BLaER1 treated with 17β-estradiol and CSF1 and Interleukin-3, amounts not matched to agents 10 nM and 100 nM (cell line): ENCODE results near the gene DAB2IP.
A peak's percentile ranks its signal among the peaks of the same experiment; 100 is the strongest.

Experiments
- H3K27ac ChIP-seq, 11 experiments: shearing (Covaris generic); formaldehyde crosslinking; 2 replicates each; pipeline ENCODE4 v1.8.1; 2022
- H3K27me3 ChIP-seq, 11 experiments: shearing (Covaris generic); formaldehyde crosslinking; 2 replicates each; pipeline ENCODE4 v1.8.1; 2022
- H3K36me3 ChIP-seq, 11 experiments: shearing (Covaris generic); formaldehyde crosslinking; 2 replicates each; pipeline ENCODE4 v1.8.1; 2022
- H3K4me1 ChIP-seq, 10 experiments: shearing (Covaris generic); formaldehyde crosslinking; 2 replicates each; pipeline ENCODE4 v1.8.1; 2022
- H3K4me2 ChIP-seq, 11 experiments: shearing (Covaris generic); formaldehyde crosslinking; 2 replicates each; pipeline ENCODE4 v1.8.1; 2022
- H3K4me3 ChIP-seq, 10 experiments: shearing (Covaris generic); formaldehyde crosslinking; 2 replicates each; pipeline ENCODE4 v1.8.1; 2022
- H3K9ac ChIP-seq, 11 experiments: shearing (Covaris generic); formaldehyde crosslinking; 2 replicates each; pipeline ENCODE4 v1.8.1; 2022
- H3K9me3 ChIP-seq, 11 experiments: shearing (Covaris generic); formaldehyde crosslinking; replicated peaks in 1 of 11; 2 replicates each; pipeline ENCODE4 v1.8.1; 2022
- H4K20me1 ChIP-seq, 11 experiments: shearing (Covaris generic); formaldehyde crosslinking; 2 replicates each; pipeline ENCODE4 v1.8.1; 2022
- Cebpa-rat ChIP-seq, 11 experiments: shearing (Covaris generic); IDR thresholded peaks; 2 replicates each; pipeline ENCODE4 v1.8.1; 2022

Gene DAB2IP

GRCh38 chr9:121745396-121745695, 93.9 kb downstream of the DAB2IP start:
- Histone ChIP-seq H3K4me1 (peaks cover 43 to 98% (median 81%) of the 10 kb centered on the region in 10 experiments), H3K36me3 (no peaks in the 10 kb centered on the region), H3K4me2 (peak overlapping the region in 9 of 11 experiments; percentile 48 to 87 (median 63); a peak in 17 of 22 replicates), H3K27me3 (no peaks in the 10 kb centered on the region), H3K27ac (peak overlapping the region in 1 of 11 experiments; percentile 6; a peak in 1 of 22 replicates), H3K9me3 (no peaks in the 10 kb centered on the region), H3K4me3 (no peak overlapping the region), H3K9ac (peak overlapping the region in 3 of 11 experiments; percentile 19 to 34 (median 25); a peak in 3 of 22 replicates), H4K20me1 (peaks cover 0 to 76% (median 39%) of the 10 kb centered on the region in 11 experiments; a peak in 16 of 22 replicates)
- TF ChIP-seq Cebpa-rat (IDR thresholded peaks at IDR 0.05): no peak

GRCh38 chr9:121746411-121746810, 95.0 kb downstream of the DAB2IP start:
- peak overlapping the region in 4 of 11 experiments; percentile 23 to 49 (median 44); a peak in 6 of 22 replicates for H3K9ac ChIP-seq
- H4K20me1 ChIP-seq: peaks cover 0 to 74% (median 37%) of the 10 kb centered on the region in 11 experiments; a peak in 16 of 22 replicates
- H3K4me3 ChIP-seq: no peak overlapping the region
- H3K4me2 ChIP-seq: peak overlapping the region; percentile 9 to 91 (median 74); a peak in 21 of 22 replicates
- H3K27me3 ChIP-seq: no peaks in the 10 kb centered on the region
- no peak for TF ChIP-seq Cebpa-rat (IDR thresholded peaks at IDR 0.05)
- H3K4me1 ChIP-seq: peaks cover 43 to 87% (median 74%) of the 10 kb centered on the region in 10 experiments
- peak overlapping the region in 5 of 11 experiments; percentile 8 to 48 (median 45); a peak in 7 of 22 replicates for H3K27ac ChIP-seq
- no peaks in the 10 kb centered on the region for H3K9me3 ChIP-seq
- no peaks in the 10 kb centered on the region for H3K36me3 ChIP-seq

GRCh38 chr9:121746866-121747265, 95.4 kb downstream of the DAB2IP start:
- TF ChIP-seq Cebpa-rat (IDR thresholded peaks at IDR 0.05): no peak
- H3K4me1 ChIP-seq: peaks cover 43 to 83% (median 69%) of the 10 kb centered on the region in 10 experiments
- no peak overlapping the region for H3K4me3 ChIP-seq
- H3K4me2 ChIP-seq: peak overlapping the region; percentile 9 to 91 (median 74); a peak in 21 of 22 replicates
- no peaks in the 10 kb centered on the region for H3K9me3 ChIP-seq
- no peaks in the 10 kb centered on the region for H3K27me3 ChIP-seq
- peaks cover 0 to 74% (median 37%) of the 10 kb centered on the region in 11 experiments; a peak in 16 of 22 replicates for H4K20me1 ChIP-seq
- peak overlapping the region in 5 of 11 experiments; percentile 8 to 48 (median 45); a peak in 8 of 22 replicates for H3K27ac ChIP-seq
- peak overlapping the region in 4 of 11 experiments; percentile 23 to 49 (median 44); a peak in 6 of 22 replicates for H3K9ac ChIP-seq
- no peaks in the 10 kb centered on the region for H3K36me3 ChIP-seq

- no peaks in the 10 kb centered on the region for H3K27me3 ChIP-seq
- H3K4me1 ChIP-seq: peaks cover 42 to 82% (median 68%) of the 10 kb centered on the region in 10 experiments
- peak overlapping the region in 5 of 11 experiments; percentile 11 to 60 (median 47); a peak in 5 of 22 replicates for H3K9ac ChIP-seq
- peaks cover 0 to 74% (median 37%) of the 10 kb centered on the region in 11 experiments; a peak in 17 of 22 replicates for H4K20me1 ChIP-seq
- TF ChIP-seq Cebpa-rat (IDR thresholded peaks at IDR 0.05): no peak
- H3K36me3 ChIP-seq: no peaks in the 10 kb centered on the region
- no peak overlapping the region for H3K4me3 ChIP-seq
- H3K4me2 ChIP-seq: peak overlapping the region; percentile 42 to 91 (median 74)
- no peaks in the 10 kb centered on the region for H3K9me3 ChIP-seq
- H3K27ac ChIP-seq: peak overlapping the region in 5 of 11 experiments; percentile 11 to 58 (median 37); a peak in 5 of 22 replicates
Measured at GRCh38 chr9:121748074-121748473, 96.6 kb downstream of the DAB2IP start.

GRCh38 chr9:121748727-121749423, 97.4 kb downstream of the DAB2IP start:
- no peak for TF ChIP-seq Cebpa-rat (IDR thresholded peaks at IDR 0.05)
- Histone ChIP-seq H3K4me3 (no peak overlapping the region; a peak in 1 of 20 replicates), H3K27me3 (no peaks in the 10 kb centered on the region), H3K4me1 (peaks cover 34 to 79% (median 67%) of the 10 kb centered on the region in 10 experiments), H3K36me3 (no peaks in the 10 kb centered on the region), H3K27ac (peak overlapping the region in 5 of 11 experiments; percentile 8 to 58 (median 37); a peak in 8 of 22 replicates), H3K9me3 (no peaks in the 10 kb centered on the region), H4K20me1 (peaks cover 0 to 75% (median 32%) of the 10 kb centered on the region in 11 experiments; a peak in 18 of 22 replicates), H3K9ac (peak overlapping the region in 5 of 11 experiments; percentile 21 to 60 (median 47); a peak in 10 of 22 replicates), H3K4me2 (peak overlapping the region; percentile 42 to 91 (median 74))

GRCh38 chr9:121749614-121750013, 98.2 kb downstream of the DAB2IP start:
- Histone ChIP-seq H4K20me1 (peaks cover 0 to 80% (median 37%) of the 10 kb centered on the region in 11 experiments; a peak in 18 of 22 replicates), H3K9ac (no peak overlapping the region), H3K27ac (no peak overlapping the region; a peak in 1 of 22 replicates), H3K36me3 (no peaks in the 10 kb centered on the region), H3K27me3 (no peaks in the 10 kb centered on the region), H3K9me3 (no peaks in the 10 kb centered on the region), H3K4me2 (peak overlapping the region in 9 of 11 experiments; percentile 61 to 91 (median 75); a peak in 15 of 22 replicates), H3K4me1 (peaks cover 27 to 79% (median 66%) of the 10 kb centered on the region in 10 experiments), H3K4me3 (no peak overlapping the region)
- TF ChIP-seq Cebpa-rat (IDR thresholded peaks at IDR 0.05): no peak

GRCh38 chr9:121750259-121750714, 98.9 kb downstream of the DAB2IP start:
- Histone ChIP-seq H3K36me3 (no peaks in the 10 kb centered on the region), H3K4me3 (no peak overlapping the region), H3K9ac (no peak overlapping the region), H3K27me3 (no peaks in the 10 kb centered on the region), H3K4me2 (no peak overlapping the region), H3K9me3 (no peaks in the 10 kb centered on the region), H4K20me1 (peaks cover 0 to 80% (median 35%) of the 10 kb centered on the region in 11 experiments; a peak in 18 of 22 replicates), H3K4me1 (peaks cover 23 to 74% (median 60%) of the 10 kb centered on the region in 10 experiments), H3K27ac (no peak overlapping the region)
- no peak for TF ChIP-seq Cebpa-rat (IDR thresholded peaks at IDR 0.05)

GRCh38 chr9:121750715-121751623, 99.5 kb downstream of the DAB2IP start:
- H3K4me1 ChIP-seq: peaks cover 23 to 68% (median 54%) of the 10 kb centered on the region in 10 experiments
- H3K36me3 ChIP-seq: no peaks in the 10 kb centered on the region
- no peaks in the 10 kb centered on the region for H3K9me3 ChIP-seq
- peaks cover 0 to 86% (median 38%) of the 10 kb centered on the region in 11 experiments; a peak in 18 of 22 replicates for H4K20me1 ChIP-seq
- no peak for TF ChIP-seq Cebpa-rat (IDR thresholded peaks at IDR 0.05)
- no peak overlapping the region for H3K4me2 ChIP-seq
- no peak overlapping the region for H3K4me3 ChIP-seq
- no peaks in the 10 kb centered on the region for H3K27me3 ChIP-seq
- H3K9ac ChIP-seq: no peak overlapping the region
- no peak overlapping the region for H3K27ac ChIP-seq
